HUES48 (cell line): ENCODE data around the gene FOXP3.

Experiments
- H3K27ac ChIP-seq: one replicate; pipeline ENCODE4 v1.7.0; 2013; ENCODE audit warnings: low read depth, low read length, inconsistent platforms
- H3K27me3 ChIP-seq: 2 replicates; pipeline ENCODE4 v1.6.1; 2013; ENCODE audit warnings: mild to moderate bottlenecking, low read length; ENCODE audit not compliant: control insufficient read depth, insufficient read depth
- H3K36me3 ChIP-seq: 2 replicates; pipeline ENCODE4 v1.6.1; 2013; ENCODE audit warnings: low read length; ENCODE audit not compliant: control insufficient read depth, insufficient read depth
- H3K4me1 ChIP-seq: 2 replicates; pipeline ENCODE4 v1.6.1; 2013; ENCODE audit warnings: mild to moderate bottlenecking, low read length; ENCODE audit not compliant: control insufficient read depth, insufficient read depth
- H3K4me3 ChIP-seq: 2 replicates; pipeline ENCODE4 v1.5.1; 2013; ENCODE audit warnings: mild to moderate bottlenecking, low read depth, low read length
- H3K9ac ChIP-seq: 2 replicates; pipeline ENCODE4 v1.6.1; 2013; ENCODE audit warnings: mild to moderate bottlenecking, low read depth, low read length, moderate library complexity
- H3K9me3 ChIP-seq: 2 replicates; pipeline ENCODE4 v1.6.1; 2013; ENCODE audit warnings: low read length; ENCODE audit not compliant: control insufficient read depth, insufficient read depth

FOXP3 gene

GRCh38 chrX:49214416-49214815 is 50.1 kb downstream of the FOXP3 start:
- Histone ChIP-seq H3K27ac (no peak overlapping the region), H3K27me3 (no peaks in the 10 kb centered on the region), H3K36me3 (no peaks in the 10 kb centered on the region), H3K9me3 (peaks cover 28% of the 10 kb centered on the region), H3K9ac (no peak overlapping the region), H3K4me1 (no peaks in the 10 kb centered on the region), H3K4me3 (no peak overlapping the region)

GRCh38 chrX:49212861-49213260 is 51.6 kb downstream of the FOXP3 start:
- Histone ChIP-seq H3K36me3 (no peaks in the 10 kb centered on the region), H3K4me1 (no peaks in the 10 kb centered on the region), H3K9ac (no peak overlapping the region), H3K27me3 (no peaks in the 10 kb centered on the region), H3K9me3 (peaks cover 23% of the 10 kb centered on the region), H3K27ac (no peak overlapping the region), H3K4me3 (no peak overlapping the region)

GRCh38 chrX:49212209-49212608 is 52.3 kb downstream of the FOXP3 start:
- no peak overlapping the region for H3K27ac ChIP-seq
- no peak overlapping the region for H3K4me3 ChIP-seq
- H3K9ac ChIP-seq: no peak overlapping the region
- peaks cover 23% of the 10 kb centered on the region for H3K9me3 ChIP-seq
- H3K27me3 ChIP-seq: no peaks in the 10 kb centered on the region
- H3K4me1 ChIP-seq: no peaks in the 10 kb centered on the region
- no peaks in the 10 kb centered on the region for H3K36me3 ChIP-seq

- Histone ChIP-seq H3K9me3 (peaks cover 23% of the 10 kb centered on the region), H3K27me3 (no peaks in the 10 kb centered on the region), H3K9ac (no peak overlapping the region), H3K4me1 (no peaks in the 10 kb centered on the region), H3K36me3 (no peaks in the 10 kb centered on the region), H3K4me3 (no peak overlapping the region), H3K27ac (no peak overlapping the region)
Measured at GRCh38 chrX:49211074-49211473, 53.4 kb downstream of the FOXP3 start.

- Histone ChIP-seq H3K9me3 (peaks cover 23% of the 10 kb centered on the region), H3K4me1 (no peaks in the 10 kb centered on the region), H3K27ac (no peak overlapping the region), H3K36me3 (no peaks in the 10 kb centered on the region), H3K9ac (no peak overlapping the region), H3K27me3 (no peaks in the 10 kb centered on the region), H3K4me3 (no peak overlapping the region)
Measured at GRCh38 chrX:49210406-49210805, 54.1 kb downstream of the FOXP3 start.

- Histone ChIP-seq H3K36me3 (no peaks in the 10 kb centered on the region), H3K4me3 (no peak overlapping the region; the same call in 1 of the 2 replicates), H3K9me3 (peaks cover 23% of the 10 kb centered on the region), H3K4me1 (no peaks in the 10 kb centered on the region), H3K27ac (no peak overlapping the region), H3K9ac (no peak overlapping the region), H3K27me3 (no peaks in the 10 kb centered on the region)
Measured at GRCh38 chrX:49209434-49210251, 54.9 kb downstream of the FOXP3 start.

- Histone ChIP-seq H3K4me1 (no peaks in the 10 kb centered on the region), H3K9me3 (peaks cover 20% of the 10 kb centered on the region), H3K27ac (no peak overlapping the region), H3K36me3 (no peaks in the 10 kb centered on the region), H3K27me3 (no peaks in the 10 kb centered on the region), H3K9ac (no peak overlapping the region), H3K4me3 (no peak overlapping the region)
Measured at GRCh38 chrX:49208399-49208798, 56.1 kb downstream of the FOXP3 start.

- H3K36me3 ChIP-seq: no peaks in the 10 kb centered on the region
- H3K9me3 ChIP-seq: peaks cover 7% of the 10 kb centered on the region
- no peaks in the 10 kb centered on the region for H3K4me1 ChIP-seq
- H3K4me3 ChIP-seq: no peak overlapping the region
- H3K27ac ChIP-seq: no peak overlapping the region
- no peaks in the 10 kb centered on the region for H3K27me3 ChIP-seq
- no peak overlapping the region for H3K9ac ChIP-seq
Measured at GRCh38 chrX:49206543-49206942, 58.0 kb downstream of the FOXP3 start.

GRCh38 chrX:49205443-49205842 is 59.1 kb downstream of the FOXP3 start:
- H3K4me3 ChIP-seq: no peak overlapping the region
- H3K9ac ChIP-seq: no peak overlapping the region
- H3K9me3 ChIP-seq: peaks cover 7% of the 10 kb centered on the region
- H3K27me3 ChIP-seq: no peaks in the 10 kb centered on the region
- no peak overlapping the region for H3K27ac ChIP-seq
- H3K4me1 ChIP-seq: no peaks in the 10 kb centered on the region
- H3K36me3 ChIP-seq: no peaks in the 10 kb centered on the region

- H3K4me1 ChIP-seq: no peaks in the 10 kb centered on the region
- H3K9ac ChIP-seq: no peak overlapping the region
- no peaks in the 10 kb centered on the region for H3K36me3 ChIP-seq
- H3K27me3 ChIP-seq: no peaks in the 10 kb centered on the region
- peaks cover 4% of the 10 kb centered on the region for H3K9me3 ChIP-seq
- no peak overlapping the region for H3K4me3 ChIP-seq
- no peak overlapping the region for H3K27ac ChIP-seq
Measured at GRCh38 chrX:49204709-49205108, 59.8 kb downstream of the FOXP3 start.

GRCh38 chrX:49204017-49204416 is 60.5 kb downstream of the FOXP3 start:
- H3K9me3 ChIP-seq: peaks cover 4% of the 10 kb centered on the region
- H3K36me3 ChIP-seq: no peaks in the 10 kb centered on the region
- no peak overlapping the region for H3K27ac ChIP-seq
- H3K4me1 ChIP-seq: no peaks in the 10 kb centered on the region
- H3K27me3 ChIP-seq: no peaks in the 10 kb centered on the region
- H3K9ac ChIP-seq: no peak overlapping the region
- no peak overlapping the region for H3K4me3 ChIP-seq
